Measurements from ENCODE around the gene SP140. TPM values are rescaled to one million over a fixed set of nuclear protein-coding genes. Genes with fewer than 3 reads are reported as not detected.

Gene SP140
- total and polyA plus RNA-seq, 2 of the 13 experiments (the other 11 are each of a cell fraction or from before 2014, with no cell fraction given): 0.57 to 0.80 TPM

DNA sequence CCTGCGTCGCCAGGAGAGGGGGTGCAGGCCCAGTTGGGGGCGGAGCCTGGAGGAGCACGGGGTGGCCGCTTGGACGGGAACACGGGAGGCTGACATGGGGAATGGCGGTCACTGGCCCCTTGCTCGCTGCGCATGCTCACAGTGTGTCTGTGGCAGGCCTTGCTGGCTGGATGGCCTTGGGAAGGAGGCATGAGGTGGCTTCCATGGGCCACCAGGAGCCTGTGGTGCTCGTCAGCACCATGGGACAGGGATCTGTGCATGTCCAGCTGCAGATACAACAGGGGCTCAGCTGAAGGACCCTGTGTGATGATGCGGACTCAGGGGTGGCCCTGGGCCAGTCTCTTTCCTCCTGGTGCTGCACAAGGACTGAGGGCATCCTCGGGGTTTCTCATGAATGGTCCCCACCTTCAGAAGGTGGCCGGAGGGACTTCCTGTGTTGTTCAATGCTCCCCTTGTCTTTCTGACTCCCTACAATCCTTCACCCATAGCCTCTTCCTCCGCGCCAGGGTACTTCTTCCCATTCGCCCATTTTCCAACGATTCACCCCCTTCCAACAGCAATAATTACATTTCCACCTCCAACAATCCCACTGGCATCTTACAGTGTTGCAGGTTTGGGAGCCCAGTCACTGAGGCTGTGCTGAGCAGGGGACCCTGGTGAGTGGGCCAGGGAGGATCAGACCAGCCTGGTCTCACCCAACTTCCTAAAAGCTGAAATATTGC lies 98.0 kb downstream of the SP140 start (continued):
- TF ChIP-seq, protein P1, sequence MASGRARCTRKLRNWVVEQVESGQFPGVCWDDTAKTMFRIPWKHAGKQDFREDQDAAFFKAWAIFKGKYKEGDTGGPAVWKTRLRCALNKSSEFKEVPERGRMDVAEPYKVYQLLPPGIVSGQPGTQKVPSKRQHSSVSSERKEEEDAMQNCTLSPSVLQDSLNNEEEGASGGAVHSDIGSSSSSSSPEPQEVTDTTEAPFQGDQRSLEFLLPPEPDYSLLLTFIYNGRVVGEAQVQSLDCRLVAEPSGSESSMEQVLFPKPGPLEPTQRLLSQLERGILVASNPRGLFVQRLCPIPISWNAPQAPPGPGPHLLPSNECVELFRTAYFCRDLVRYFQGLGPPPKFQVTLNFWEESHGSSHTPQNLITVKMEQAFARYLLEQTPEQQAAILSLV (CRISPR knock-in tag; IDR thresholded peaks at IDR 0.05; ENCODE audit: borderline replicate concordance): 0 out of 2 replicates have a peak, but pooled peaks have one; percentile 41
- peak; percentile 66; the same call in 1 of the 2 replicates for TF ChIP-seq ELF3 (CRISPR knock-in tag; IDR thresholded peaks at IDR 0.05)
- TF ChIP-seq SNAPC4 (CRISPR knock-in tag; IDR thresholded peaks at IDR 0.05): no peak
- 0 out of 2 replicates have a peak, but pooled peaks have one; percentile 6 for TF ChIP-seq ETV5 (CRISPR knock-in tag; IDR thresholded peaks at IDR 0.05; ENCODE audit: borderline replicate concordance)
- TF ChIP-seq ZNF468 (CRISPR knock-in tag; IDR thresholded peaks at IDR 0.05): 0 out of 2 replicates have a peak, but pooled peaks have one; percentile 43
- 0 out of 2 replicates have a peak, but pooled peaks have one; percentile 14 for TF ChIP-seq ISL2 (CRISPR knock-in tag; IDR thresholded peaks at IDR 0.05)
- TF ChIP-seq, protein P2, sequence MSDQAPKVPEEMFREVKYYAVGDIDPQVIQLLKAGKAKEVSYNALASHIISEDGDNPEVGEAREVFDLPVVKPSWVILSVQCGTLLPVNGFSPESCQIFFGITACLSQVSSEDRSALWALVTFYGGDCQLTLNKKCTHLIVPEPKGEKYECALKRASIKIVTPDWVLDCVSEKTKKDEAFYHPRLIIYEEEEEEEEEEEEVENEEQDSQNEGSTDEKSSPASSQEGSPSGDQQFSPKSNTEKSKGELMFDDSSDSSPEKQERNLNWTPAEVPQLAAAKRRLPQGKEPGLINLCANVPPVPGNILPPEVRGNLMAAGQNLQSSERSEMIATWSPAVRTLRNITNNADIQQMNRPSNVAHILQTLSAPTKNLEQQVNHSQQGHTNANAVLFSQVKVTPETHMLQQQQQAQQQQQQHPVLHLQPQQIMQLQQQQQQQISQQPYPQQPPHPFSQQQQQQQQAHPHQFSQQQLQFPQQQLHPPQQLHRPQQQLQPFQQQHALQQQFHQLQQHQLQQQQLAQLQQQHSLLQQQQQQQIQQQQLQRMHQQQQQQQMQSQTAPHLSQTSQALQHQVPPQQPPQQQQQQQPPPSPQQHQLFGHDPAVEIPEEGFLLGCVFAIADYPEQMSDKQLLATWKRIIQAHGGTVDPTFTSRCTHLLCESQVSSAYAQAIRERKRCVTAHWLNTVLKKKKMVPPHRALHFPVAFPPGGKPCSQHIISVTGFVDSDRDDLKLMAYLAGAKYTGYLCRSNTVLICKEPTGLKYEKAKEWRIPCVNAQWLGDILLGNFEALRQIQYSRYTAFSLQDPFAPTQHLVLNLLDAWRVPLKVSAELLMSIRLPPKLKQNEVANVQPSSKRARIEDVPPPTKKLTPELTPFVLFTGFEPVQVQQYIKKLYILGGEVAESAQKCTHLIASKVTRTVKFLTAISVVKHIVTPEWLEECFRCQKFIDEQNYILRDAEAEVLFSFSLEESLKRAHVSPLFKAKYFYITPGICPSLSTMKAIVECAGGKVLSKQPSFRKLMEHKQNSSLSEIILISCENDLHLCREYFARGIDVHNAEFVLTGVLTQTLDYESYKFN (CRISPR knock-in tag; conservative IDR thresholded peaks at IDR 0.05): 0 out of 2 replicates have a peak, but pooled peaks have one; percentile 14
- TF ChIP-seq RXRA (CRISPR knock-in tag; IDR thresholded peaks at IDR 0.05): peak; percentile 54; the same call in 1 of the 2 replicates
- TF ChIP-seq ARHGAP35 (CRISPR knock-in tag; IDR thresholded peaks at IDR 0.05; ENCODE audit: borderline replicate concordance): 0 out of 2 replicates have a peak, but pooled peaks have one; percentile 36
- TF ChIP-seq ZNF7 (CRISPR knock-in tag; IDR thresholded peaks at IDR 0.05): 0 out of 2 replicates have a peak, but pooled peaks have one; percentile 19
- TF ChIP-seq ZNF331 (CRISPR knock-in tag; IDR thresholded peaks at IDR 0.05): peak; percentile 58; the same call in 1 of the 2 replicates
- TF ChIP-seq MATR3 (CRISPR knock-in tag; IDR thresholded peaks at IDR 0.05): no peak
- TF ChIP-seq ZMYM3 (CRISPR knock-in tag; IDR thresholded peaks at IDR 0.05): 0 out of 2 replicates have a peak, but pooled peaks have one; percentile 45
- TF ChIP-seq, protein P3, sequence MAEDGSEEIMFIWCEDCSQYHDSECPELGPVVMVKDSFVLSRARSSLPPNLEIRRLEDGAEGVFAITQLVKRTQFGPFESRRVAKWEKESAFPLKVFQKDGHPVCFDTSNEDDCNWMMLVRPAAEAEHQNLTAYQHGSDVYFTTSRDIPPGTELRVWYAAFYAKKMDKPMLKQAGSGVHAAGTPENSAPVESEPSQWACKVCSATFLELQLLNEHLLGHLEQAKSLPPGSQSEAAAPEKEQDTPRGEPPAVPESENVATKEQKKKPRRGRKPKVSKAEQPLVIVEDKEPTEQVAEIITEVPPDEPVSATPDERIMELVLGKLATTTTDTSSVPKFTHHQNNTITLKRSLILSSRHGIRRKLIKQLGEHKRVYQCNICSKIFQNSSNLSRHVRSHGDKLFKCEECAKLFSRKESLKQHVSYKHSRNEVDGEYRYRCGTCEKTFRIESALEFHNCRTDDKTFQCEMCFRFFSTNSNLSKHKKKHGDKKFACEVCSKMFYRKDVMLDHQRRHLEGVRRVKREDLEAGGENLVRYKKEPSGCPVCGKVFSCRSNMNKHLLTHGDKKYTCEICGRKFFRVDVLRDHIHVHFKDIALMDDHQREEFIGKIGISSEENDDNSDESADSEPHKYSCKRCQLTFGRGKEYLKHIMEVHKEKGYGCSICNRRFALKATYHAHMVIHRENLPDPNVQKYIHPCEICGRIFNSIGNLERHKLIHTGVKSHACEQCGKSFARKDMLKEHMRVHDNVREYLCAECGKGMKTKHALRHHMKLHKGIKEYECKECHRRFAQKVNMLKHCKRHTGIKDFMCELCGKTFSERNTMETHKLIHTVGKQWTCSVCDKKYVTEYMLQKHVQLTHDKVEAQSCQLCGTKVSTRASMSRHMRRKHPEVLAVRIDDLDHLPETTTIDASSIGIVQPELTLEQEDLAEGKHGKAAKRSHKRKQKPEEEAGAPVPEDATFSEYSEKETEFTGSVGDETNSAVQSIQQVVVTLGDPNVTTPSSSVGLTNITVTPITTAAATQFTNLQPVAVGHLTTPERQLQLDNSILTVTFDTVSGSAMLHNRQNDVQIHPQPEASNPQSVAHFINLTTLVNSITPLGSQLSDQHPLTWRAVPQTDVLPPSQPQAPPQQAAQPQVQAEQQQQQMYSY (CRISPR knock-in tag; IDR thresholded peaks at IDR 0.05): peak; percentile 51; the same call in 1 of the 2 replicates
- peak; percentile 49; the same call in 1 of the 2 replicates for TF ChIP-seq RNF2 (conservative IDR thresholded peaks at IDR 0.05; ENCODE audit: low read depth)
